ENCODE results near the gene OGFR. TPM values are rescaled to one million over a fixed set of nuclear protein-coding genes. Genes with fewer than 3 reads are reported as not detected.

OGFR gene
- total and polyA plus RNA-seq, 2 experiments from 2014 or later, result 9.6 to 50.6 TPM

DNA sequence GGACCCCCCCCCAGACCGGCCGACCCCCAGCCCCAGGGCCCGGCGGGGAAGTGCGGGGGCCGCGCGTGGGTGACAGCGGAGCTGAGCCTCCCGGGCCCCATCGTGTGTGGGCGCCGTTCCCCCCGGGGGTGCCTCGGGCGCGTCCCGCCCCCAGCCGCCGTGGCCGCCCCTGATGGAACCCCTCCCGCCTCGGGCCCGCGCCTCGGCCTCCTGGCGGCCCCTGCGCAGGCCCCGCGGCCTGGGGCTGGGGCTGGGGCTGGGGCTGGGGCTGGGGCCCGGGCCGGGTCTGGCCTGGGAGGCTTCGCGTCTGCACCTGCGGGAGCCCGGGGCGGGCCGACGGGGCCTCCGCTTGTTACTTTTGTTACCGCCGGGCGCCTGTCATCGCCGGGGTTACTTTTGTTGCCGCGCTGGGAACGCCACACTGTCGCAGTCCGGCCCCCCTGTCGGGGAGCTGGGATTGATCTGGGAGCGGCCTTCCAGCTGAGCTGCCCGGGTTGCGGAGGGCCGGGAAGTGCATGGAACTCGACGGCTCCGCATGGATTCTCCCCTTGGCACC is 598 bp downstream of the OGFR start:
- TF ChIP-seq CREB1 (CRISPR knock-in tag; IDR thresholded peaks at IDR 0.05; ENCODE audit: low read depth) (no peak), JUNB (IDR thresholded peaks at IDR 0.05; ENCODE audit: unreplicated experiment) (no peak), ZNF114 (CRISPR knock-in tag; IDR thresholded peaks at IDR 0.05) (no peak), NANOG (IDR thresholded peaks at IDR 0.05; ENCODE audit: borderline replicate concordance) (no peak), EZH2 (IDR thresholded peaks at IDR 0.05; ENCODE audit: low read depth, unreplicated experiment) (no peak), EZH2phosphoT487 (IDR thresholded peaks at IDR 0.05; ENCODE audit: unreplicated experiment) (no peak), POLR2AphosphoS5 (IDR thresholded peaks at IDR 0.05; ENCODE audit: low read depth) (no peak), STAT1 (IDR thresholded peaks at IDR 0.05; ENCODE audit: unreplicated experiment) (no peak), ZNF331 (CRISPR knock-in tag; IDR thresholded peaks at IDR 0.05; ENCODE audit: low read depth) (no peak)
- TF ChIP-seq, protein P1, sequence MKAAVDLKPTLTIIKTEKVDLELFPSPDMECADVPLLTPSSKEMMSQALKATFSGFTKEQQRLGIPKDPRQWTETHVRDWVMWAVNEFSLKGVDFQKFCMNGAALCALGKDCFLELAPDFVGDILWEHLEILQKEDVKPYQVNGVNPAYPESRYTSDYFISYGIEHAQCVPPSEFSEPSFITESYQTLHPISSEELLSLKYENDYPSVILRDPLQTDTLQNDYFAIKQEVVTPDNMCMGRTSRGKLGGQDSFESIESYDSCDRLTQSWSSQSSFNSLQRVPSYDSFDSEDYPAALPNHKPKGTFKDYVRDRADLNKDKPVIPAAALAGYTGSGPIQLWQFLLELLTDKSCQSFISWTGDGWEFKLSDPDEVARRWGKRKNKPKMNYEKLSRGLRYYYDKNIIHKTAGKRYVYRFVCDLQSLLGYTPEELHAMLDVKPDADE (IDR thresholded peaks at IDR 0.05), result no peak
- TF ChIP-seq, protein P2, sequence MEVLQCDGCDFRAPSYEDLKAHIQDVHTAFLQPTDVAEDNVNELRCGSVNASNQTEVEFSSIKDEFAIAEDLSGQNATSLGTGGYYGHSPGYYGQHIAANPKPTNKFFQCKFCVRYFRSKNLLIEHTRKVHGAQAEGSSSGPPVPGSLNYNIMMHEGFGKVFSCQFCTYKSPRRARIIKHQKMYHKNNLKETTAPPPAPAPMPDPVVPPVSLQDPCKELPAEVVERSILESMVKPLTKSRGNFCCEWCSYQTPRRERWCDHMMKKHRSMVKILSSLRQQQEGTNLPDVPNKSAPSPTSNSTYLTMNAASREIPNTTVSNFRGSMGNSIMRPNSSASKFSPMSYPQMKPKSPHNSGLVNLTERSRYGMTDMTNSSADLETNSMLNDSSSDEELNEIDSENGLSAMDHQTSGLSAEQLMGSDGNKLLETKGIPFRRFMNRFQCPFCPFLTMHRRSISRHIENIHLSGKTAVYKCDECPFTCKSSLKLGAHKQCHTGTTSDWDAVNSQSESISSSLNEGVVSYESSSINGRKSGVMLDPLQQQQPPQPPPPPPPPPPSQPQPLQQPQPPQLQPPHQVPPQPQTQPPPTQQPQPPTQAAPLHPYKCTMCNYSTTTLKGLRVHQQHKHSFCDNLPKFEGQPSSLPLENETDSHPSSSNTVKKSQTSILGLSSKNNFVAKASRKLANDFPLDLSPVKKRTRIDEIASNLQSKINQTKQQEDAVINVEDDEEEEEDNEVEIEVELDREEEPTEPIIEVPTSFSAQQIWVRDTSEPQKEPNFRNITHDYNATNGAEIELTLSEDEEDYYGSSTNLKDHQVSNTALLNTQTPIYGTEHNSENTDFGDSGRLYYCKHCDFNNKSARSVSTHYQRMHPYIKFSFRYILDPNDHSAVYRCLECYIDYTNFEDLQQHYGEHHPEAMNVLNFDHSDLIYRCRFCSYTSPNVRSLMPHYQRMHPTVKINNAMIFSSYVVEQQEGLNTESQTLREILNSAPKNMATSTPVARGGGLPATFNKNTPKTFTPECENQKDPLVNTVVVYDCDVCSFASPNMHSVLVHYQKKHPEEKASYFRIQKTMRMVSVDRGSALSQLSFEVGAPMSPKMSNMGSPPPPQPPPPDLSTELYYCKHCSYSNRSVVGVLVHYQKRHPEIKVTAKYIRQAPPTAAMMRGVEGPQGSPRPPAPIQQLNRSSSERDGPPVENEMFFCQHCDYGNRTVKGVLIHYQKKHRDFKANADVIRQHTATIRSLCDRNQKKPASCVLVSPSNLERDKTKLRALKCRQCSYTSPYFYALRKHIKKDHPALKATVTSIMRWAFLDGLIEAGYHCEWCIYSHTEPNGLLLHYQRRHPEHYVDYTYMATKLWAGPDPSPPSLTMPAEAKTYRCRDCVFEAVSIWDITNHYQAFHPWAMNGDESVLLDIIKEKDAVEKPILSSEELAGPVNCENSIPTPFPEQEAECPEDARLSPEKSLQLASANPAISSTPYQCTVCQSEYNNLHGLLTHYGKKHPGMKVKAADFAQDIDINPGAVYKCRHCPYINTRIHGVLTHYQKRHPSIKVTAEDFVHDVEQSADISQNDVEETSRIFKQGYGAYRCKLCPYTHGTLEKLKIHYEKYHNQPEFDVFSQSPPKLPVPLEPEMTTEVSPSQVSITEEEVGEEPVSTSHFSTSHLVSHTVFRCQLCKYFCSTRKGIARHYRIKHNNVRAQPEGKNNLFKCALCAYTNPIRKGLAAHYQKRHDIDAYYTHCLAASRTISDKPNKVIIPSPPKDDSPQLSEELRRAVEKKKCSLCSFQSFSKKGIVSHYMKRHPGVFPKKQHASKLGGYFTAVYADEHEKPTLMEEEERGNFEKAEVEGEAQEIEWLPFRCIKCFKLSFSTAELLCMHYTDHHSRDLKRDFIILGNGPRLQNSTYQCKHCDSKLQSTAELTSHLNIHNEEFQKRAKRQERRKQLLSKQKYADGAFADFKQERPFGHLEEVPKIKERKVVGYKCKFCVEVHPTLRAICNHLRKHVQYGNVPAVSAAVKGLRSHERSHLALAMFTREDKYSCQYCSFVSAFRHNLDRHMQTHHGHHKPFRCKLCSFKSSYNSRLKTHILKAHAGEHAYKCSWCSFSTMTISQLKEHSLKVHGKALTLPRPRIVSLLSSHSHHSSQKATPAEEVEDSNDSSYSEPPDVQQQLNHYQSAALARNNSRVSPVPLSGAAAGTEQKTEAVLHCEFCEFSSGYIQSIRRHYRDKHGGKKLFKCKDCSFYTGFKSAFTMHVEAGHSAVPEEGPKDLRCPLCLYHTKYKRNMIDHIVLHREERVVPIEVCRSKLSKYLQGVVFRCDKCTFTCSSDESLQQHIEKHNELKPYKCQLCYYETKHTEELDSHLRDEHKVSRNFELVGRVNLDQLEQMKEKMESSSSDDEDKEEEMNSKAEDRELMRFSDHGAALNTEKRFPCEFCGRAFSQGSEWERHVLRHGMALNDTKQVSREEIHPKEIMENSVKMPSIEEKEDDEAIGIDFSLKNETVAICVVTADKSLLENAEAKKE (CRISPR knock-in tag; IDR thresholded peaks at IDR 0.05), result no peak
- TF ChIP-seq, protein P3, sequence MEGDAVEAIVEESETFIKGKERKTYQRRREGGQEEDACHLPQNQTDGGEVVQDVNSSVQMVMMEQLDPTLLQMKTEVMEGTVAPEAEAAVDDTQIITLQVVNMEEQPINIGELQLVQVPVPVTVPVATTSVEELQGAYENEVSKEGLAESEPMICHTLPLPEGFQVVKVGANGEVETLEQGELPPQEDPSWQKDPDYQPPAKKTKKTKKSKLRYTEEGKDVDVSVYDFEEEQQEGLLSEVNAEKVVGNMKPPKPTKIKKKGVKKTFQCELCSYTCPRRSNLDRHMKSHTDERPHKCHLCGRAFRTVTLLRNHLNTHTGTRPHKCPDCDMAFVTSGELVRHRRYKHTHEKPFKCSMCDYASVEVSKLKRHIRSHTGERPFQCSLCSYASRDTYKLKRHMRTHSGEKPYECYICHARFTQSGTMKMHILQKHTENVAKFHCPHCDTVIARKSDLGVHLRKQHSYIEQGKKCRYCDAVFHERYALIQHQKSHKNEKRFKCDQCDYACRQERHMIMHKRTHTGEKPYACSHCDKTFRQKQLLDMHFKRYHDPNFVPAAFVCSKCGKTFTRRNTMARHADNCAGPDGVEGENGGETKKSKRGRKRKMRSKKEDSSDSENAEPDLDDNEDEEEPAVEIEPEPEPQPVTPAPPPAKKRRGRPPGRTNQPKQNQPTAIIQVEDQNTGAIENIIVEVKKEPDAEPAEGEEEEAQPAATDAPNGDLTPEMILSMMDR (conservative IDR thresholded peaks at IDR 0.05; ENCODE audit: low read depth in 2 of 2), result no peak
- TF ChIP-seq, protein P4, sequence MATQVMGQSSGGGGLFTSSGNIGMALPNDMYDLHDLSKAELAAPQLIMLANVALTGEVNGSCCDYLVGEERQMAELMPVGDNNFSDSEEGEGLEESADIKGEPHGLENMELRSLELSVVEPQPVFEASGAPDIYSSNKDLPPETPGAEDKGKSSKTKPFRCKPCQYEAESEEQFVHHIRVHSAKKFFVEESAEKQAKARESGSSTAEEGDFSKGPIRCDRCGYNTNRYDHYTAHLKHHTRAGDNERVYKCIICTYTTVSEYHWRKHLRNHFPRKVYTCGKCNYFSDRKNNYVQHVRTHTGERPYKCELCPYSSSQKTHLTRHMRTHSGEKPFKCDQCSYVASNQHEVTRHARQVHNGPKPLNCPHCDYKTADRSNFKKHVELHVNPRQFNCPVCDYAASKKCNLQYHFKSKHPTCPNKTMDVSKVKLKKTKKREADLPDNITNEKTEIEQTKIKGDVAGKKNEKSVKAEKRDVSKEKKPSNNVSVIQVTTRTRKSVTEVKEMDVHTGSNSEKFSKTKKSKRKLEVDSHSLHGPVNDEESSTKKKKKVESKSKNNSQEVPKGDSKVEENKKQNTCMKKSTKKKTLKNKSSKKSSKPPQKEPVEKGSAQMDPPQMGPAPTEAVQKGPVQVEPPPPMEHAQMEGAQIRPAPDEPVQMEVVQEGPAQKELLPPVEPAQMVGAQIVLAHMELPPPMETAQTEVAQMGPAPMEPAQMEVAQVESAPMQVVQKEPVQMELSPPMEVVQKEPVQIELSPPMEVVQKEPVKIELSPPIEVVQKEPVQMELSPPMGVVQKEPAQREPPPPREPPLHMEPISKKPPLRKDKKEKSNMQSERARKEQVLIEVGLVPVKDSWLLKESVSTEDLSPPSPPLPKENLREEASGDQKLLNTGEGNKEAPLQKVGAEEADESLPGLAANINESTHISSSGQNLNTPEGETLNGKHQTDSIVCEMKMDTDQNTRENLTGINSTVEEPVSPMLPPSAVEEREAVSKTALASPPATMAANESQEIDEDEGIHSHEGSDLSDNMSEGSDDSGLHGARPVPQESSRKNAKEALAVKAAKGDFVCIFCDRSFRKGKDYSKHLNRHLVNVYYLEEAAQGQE (IDR thresholded peaks at IDR 0.05; ENCODE audit: unreplicated experiment), result no peak
- peaks cover 36% of the 10 kb centered on the region for H3K27me3 Mint-ChIP-seq (ENCODE audit: insufficient read depth, low read depth, poor library complexity)
- Histone ChIP-seq H3K4me1 (ENCODE audit: insufficient read depth) (peaks cover 10% of the 10 kb centered on the region; the same call in 1 of the 2 replicates), H3K9me2 (ENCODE audit: insufficient read depth) (no peaks in the 10 kb centered on the region), H3K27ac (ENCODE audit: low read depth) (no peak overlapping the region), H3K36me3 (ENCODE audit: insufficient read depth) (peaks cover 3% of the 10 kb centered on the region; the same call in 1 of the 2 replicates), H3K4me3 (peak overlapping the region; percentile 76), H4K20me1 (replicated peaks; ENCODE audit: insufficient read depth) (peaks cover 7% of the 10 kb centered on the region), H3K4me2 (peak overlapping the region; percentile 88), H3F3A (replicated peaks; ENCODE audit: low read depth) (peaks cover 12% of the 10 kb centered on the region; the same call in 1 of the 2 replicates), H2AFZ (no peak overlapping the region), H3K27me3 (ENCODE audit: insufficient read depth) (peaks cover 8% of the 10 kb centered on the region; the same call in 1 of the 2 replicates), H3K79me2 (replicated peaks; ENCODE audit: insufficient read depth) (peaks cover 9% of the 10 kb centered on the region; the same call in 1 of the 2 replicates)
- H3K27ac Mint-ChIP-seq, result no peak overlapping the region
- peaks cover 18% of the 10 kb centered on the region for H3K36me3 Mint-ChIP-seq (ENCODE audit: low read depth)
- no peaks in the 10 kb centered on the region for H3K9me3 Mint-ChIP-seq
- peaks cover 9% of the 10 kb centered on the region; the same call in 1 of the 3 replicates for H3K4me1 Mint-ChIP-seq
- DNase-seq (ENCODE audit: low spot score) (peak; percentile 62), ATAC-seq (peak; percentile 55)
- peak overlapping the region; percentile 70 for H3K4me3 Mint-ChIP-seq

Data from GM23338 (cell line).